Measurements from ENCODE around the gene SPANXD.

SPANXD gene

DNA sequence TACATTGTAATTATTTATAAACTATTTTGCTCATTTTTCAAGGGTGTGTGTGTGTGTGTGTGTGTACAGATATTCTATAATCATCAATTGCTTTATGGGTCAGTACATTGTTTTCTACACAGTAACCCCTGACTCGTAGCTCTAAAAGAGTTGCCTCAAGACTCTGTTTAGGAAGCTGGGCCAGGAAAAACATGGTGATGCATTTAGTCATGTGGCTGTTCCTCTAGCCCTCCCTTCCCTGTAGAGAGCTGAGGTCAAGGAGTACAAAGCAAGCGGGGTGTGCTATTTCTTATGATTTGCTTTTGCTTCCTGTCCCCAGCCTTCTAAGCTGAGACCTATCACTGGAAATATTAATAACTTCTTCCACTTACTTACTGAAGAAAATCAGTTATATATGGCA lies 34.8 kb upstream of the SPANXD start:
- no peak for ATAC-seq
- TF ChIP-seq, protein P1, sequence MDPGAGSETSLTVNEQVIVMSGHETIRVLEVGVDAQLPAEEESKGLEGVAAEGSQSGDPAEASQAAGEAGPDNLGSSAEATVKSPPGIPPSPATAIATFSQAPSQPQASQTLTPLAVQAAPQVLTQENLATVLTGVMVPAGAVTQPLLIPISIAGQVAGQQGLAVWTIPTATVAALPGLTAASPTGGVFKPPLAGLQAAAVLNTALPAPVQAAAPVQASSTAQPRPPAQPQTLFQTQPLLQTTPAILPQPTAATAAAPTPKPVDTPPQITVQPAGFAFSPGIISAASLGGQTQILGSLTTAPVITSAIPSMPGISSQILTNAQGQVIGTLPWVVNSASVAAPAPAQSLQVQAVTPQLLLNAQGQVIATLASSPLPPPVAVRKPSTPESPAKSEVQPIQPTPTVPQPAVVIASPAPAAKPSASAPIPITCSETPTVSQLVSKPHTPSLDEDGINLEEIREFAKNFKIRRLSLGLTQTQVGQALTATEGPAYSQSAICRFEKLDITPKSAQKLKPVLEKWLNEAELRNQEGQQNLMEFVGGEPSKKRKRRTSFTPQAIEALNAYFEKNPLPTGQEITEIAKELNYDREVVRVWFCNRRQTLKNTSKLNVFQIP (CRISPR knock-in tag; IDR thresholded peaks at IDR 0.05; ENCODE audit: borderline replicate concordance, low read depth), result no peak
- TF ChIP-seq RARB (CRISPR knock-in tag; IDR thresholded peaks at IDR 0.05), result no peak
- no peak for TF ChIP-seq SNAI2 (CRISPR knock-in tag; IDR thresholded peaks at IDR 0.05)
- no peak for TF ChIP-seq ZNF565 (CRISPR knock-in tag; conservative IDR thresholded peaks at IDR 0.05; ENCODE audit: low read depth)
- no peak for TF ChIP-seq GLIS3 (CRISPR knock-in tag; IDR thresholded peaks at IDR 0.05)
- no peak for TF ChIP-seq OSR1 (CRISPR knock-in tag; IDR thresholded peaks at IDR 0.05)
- no peak for TF ChIP-seq ZC3H10 (CRISPR knock-in tag; IDR thresholded peaks at IDR 0.05)
- TF ChIP-seq ZNF70 (CRISPR knock-in tag; IDR thresholded peaks at IDR 0.05), result no peak
- no peak for TF ChIP-seq TOX (CRISPR knock-in tag; IDR thresholded peaks at IDR 0.05; ENCODE audit: borderline replicate concordance)
- no peak for TF ChIP-seq ZFP3 (CRISPR knock-in tag; IDR thresholded peaks at IDR 0.05)
- TF ChIP-seq, protein P2, sequence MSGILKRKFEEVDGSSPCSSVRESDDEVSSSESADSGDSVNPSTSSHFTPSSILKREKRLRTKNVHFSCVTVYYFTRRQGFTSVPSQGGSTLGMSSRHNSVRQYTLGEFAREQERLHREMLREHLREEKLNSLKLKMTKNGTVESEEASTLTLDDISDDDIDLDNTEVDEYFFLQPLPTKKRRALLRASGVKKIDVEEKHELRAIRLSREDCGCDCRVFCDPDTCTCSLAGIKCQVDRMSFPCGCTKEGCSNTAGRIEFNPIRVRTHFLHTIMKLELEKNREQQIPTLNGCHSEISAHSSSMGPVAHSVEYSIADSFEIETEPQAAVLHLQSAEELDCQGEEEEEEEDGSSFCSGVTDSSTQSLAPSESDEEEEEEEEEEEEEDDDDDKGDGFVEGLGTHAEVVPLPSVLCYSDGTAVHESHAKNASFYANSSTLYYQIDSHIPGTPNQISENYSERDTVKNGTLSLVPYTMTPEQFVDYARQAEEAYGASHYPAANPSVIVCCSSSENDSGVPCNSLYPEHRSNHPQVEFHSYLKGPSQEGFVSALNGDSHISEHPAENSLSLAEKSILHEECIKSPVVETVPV (CRISPR knock-in tag; IDR thresholded peaks at IDR 0.05), result no peak
- TF ChIP-seq CSDC2 (CRISPR knock-in tag; IDR thresholded peaks at IDR 0.05), result no peak
- no peak for TF ChIP-seq PPARA (CRISPR knock-in tag; IDR thresholded peaks at IDR 0.05; ENCODE audit: borderline replicate concordance)
- no peak for TF ChIP-seq ZNF8 (CRISPR knock-in tag; IDR thresholded peaks at IDR 0.05)
- TF ChIP-seq ZFP30 (CRISPR knock-in tag; IDR thresholded peaks at IDR 0.05), result no peak
- TF ChIP-seq ESRRG (CRISPR knock-in tag; IDR thresholded peaks at IDR 0.05), result no peak
- TF ChIP-seq ARNTL (CRISPR knock-in tag; IDR thresholded peaks at IDR 0.05; ENCODE audit: borderline replicate concordance, low read depth), result no peak

DNA sequence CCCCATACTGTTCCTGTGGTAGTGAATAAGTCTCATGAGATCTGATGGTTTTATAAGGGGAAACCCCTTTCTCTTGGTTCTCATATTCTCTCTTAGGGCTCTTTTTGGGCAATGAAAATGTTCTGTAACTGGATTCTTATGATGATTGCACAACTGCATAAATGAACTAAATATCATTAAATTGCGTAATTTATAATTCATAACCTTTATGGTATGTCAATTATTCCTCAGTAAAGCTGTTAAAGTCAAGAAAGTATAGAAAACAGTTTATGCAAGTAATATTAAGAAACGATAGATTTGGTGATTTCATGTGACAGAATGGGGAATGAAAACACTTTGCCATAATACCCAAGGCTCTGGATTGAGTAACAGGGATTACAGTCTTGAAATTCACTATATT lies 33.5 kb upstream of the SPANXD start:
- ATAC-seq, result no peak
- TF ChIP-seq PPARA (CRISPR knock-in tag; IDR thresholded peaks at IDR 0.05; ENCODE audit: borderline replicate concordance), result no peak
- no peak for TF ChIP-seq ISL1 (CRISPR knock-in tag; IDR thresholded peaks at IDR 0.05)
- no peak for TF ChIP-seq SNAI2 (CRISPR knock-in tag; IDR thresholded peaks at IDR 0.05)
- TF ChIP-seq, protein P1 (CRISPR knock-in tag; IDR thresholded peaks at IDR 0.05; ENCODE audit: borderline replicate concordance, low read depth), result no peak

DNA sequence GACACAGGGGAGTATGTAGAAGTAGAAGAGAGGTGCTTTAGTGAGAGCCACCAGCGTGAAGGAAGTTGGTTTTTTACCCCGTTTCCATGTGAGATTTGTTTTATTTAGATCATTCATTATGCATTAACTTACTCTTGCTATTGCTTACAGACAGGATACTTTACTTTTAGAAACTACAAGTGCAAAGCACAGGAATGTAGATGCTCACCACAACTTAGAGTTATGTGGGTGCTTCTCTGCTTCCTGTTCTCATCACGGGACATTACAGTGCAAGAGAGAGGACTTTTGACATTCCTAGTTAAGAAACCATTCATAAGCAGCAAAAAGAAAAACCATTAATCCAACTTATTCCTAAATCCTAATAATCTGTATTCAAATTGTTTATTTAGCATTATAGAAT lies 25.6 kb upstream of the SPANXD start:
- ATAC-seq, result no peak
- TF ChIP-seq TCF4 (CRISPR knock-in tag; IDR thresholded peaks at IDR 0.05; ENCODE audit: borderline replicate concordance) (no peak), OSR1 (CRISPR knock-in tag; IDR thresholded peaks at IDR 0.05) (no peak), ARNTL (CRISPR knock-in tag; IDR thresholded peaks at IDR 0.05; ENCODE audit: borderline replicate concordance, low read depth) (no peak), ISL1 (CRISPR knock-in tag; IDR thresholded peaks at IDR 0.05) (no peak), TOX (CRISPR knock-in tag; IDR thresholded peaks at IDR 0.05; ENCODE audit: borderline replicate concordance) (no peak), ZFP30 (CRISPR knock-in tag; IDR thresholded peaks at IDR 0.05) (no peak), CSDC2 (CRISPR knock-in tag; IDR thresholded peaks at IDR 0.05) (no peak), RARB (CRISPR knock-in tag; IDR thresholded peaks at IDR 0.05) (no peak), BACH2 (CRISPR knock-in tag; IDR thresholded peaks at IDR 0.05; ENCODE audit: borderline replicate concordance) (no peak), ZNF565 (CRISPR knock-in tag; conservative IDR thresholded peaks at IDR 0.05; ENCODE audit: low read depth) (no peak), ZFP3 (CRISPR knock-in tag; IDR thresholded peaks at IDR 0.05) (no peak)
- TF ChIP-seq, protein P2 (CRISPR knock-in tag; IDR thresholded peaks at IDR 0.05), result no peak
- TF ChIP-seq, protein P1 (CRISPR knock-in tag; IDR thresholded peaks at IDR 0.05; ENCODE audit: borderline replicate concordance, low read depth), result no peak
- TF ChIP-seq, protein P3, sequence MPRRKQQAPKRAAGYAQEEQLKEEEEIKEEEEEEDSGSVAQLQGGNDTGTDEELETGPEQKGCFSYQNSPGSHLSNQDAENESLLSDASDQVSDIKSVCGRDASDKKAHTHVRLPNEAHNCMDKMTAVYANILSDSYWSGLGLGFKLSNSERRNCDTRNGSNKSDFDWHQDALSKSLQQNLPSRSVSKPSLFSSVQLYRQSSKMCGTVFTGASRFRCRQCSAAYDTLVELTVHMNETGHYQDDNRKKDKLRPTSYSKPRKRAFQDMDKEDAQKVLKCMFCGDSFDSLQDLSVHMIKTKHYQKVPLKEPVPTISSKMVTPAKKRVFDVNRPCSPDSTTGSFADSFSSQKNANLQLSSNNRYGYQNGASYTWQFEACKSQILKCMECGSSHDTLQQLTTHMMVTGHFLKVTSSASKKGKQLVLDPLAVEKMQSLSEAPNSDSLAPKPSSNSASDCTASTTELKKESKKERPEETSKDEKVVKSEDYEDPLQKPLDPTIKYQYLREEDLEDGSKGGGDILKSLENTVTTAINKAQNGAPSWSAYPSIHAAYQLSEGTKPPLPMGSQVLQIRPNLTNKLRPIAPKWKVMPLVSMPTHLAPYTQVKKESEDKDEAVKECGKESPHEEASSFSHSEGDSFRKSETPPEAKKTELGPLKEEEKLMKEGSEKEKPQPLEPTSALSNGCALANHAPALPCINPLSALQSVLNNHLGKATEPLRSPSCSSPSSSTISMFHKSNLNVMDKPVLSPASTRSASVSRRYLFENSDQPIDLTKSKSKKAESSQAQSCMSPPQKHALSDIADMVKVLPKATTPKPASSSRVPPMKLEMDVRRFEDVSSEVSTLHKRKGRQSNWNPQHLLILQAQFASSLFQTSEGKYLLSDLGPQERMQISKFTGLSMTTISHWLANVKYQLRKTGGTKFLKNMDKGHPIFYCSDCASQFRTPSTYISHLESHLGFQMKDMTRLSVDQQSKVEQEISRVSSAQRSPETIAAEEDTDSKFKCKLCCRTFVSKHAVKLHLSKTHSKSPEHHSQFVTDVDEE (CRISPR knock-in tag; IDR thresholded peaks at IDR 0.05), result no peak
- TF ChIP-seq, protein P4, sequence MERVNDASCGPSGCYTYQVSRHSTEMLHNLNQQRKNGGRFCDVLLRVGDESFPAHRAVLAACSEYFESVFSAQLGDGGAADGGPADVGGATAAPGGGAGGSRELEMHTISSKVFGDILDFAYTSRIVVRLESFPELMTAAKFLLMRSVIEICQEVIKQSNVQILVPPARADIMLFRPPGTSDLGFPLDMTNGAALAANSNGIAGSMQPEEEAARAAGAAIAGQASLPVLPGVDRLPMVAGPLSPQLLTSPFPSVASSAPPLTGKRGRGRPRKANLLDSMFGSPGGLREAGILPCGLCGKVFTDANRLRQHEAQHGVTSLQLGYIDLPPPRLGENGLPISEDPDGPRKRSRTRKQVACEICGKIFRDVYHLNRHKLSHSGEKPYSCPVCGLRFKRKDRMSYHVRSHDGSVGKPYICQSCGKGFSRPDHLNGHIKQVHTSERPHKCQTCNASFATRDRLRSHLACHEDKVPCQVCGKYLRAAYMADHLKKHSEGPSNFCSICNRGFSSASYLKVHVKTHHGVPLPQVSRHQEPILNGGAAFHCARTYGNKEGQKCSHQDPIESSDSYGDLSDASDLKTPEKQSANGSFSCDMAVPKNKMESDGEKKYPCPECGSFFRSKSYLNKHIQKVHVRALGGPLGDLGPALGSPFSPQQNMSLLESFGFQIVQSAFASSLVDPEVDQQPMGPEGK (CRISPR knock-in tag; IDR thresholded peaks at IDR 0.05; ENCODE audit: borderline replicate concordance), result no peak

Data from SK-N-SH treated with all-trans-retinoic acid at 6 μM for 48 hours (cell line).